Measurements from ENCODE around the gene COL23A1.

Gene COL23A1

GRCh38 chr5:178564397-178564796 is 25.8 kb downstream of the COL23A1 start:
- Histone ChIP-seq H3K27me3 (replicated peaks; ENCODE audit: insufficient read depth, low read length) (peaks cover 34% of the 10 kb centered on the region), H4K20me1 (ENCODE audit: insufficient read depth, low read length) (no peaks in the 10 kb centered on the region), H3K36me3 (replicated peaks; ENCODE audit: insufficient read depth, low read length) (no peaks in the 10 kb centered on the region), H3K79me2 (ENCODE audit: low read length) (no peaks in the 10 kb centered on the region), H3F3A (ENCODE audit: insufficient read depth, low read length) (no peaks in the 10 kb centered on the region), H3K4me1 (ENCODE audit: low read length) (no peaks in the 10 kb centered on the region), H2AFZ (ENCODE audit: low read length) (no peak overlapping the region), H3K4me2 (ENCODE audit: low read depth, low read length) (no peak overlapping the region), H3K9me2 (replicated peaks; ENCODE audit: insufficient read depth, low read length) (no peaks in the 10 kb centered on the region), H3K4me3 (ENCODE audit: low read length) (no peak overlapping the region), H3K27ac (ENCODE audit: low read length) (no peak overlapping the region), H3K9me3 (replicated peaks; ENCODE audit: insufficient read depth, low read length) (no peaks in the 10 kb centered on the region), H3K9ac (ENCODE audit: low read length) (no peak overlapping the region)
- no peak for DNase-seq
- TF ChIP-seq EZH2phosphoT487 (IDR thresholded peaks at IDR 0.05; ENCODE audit: low read length) = no peak
- no peak for TF ChIP-seq CTCF (IDR thresholded peaks at IDR 0.05; ENCODE audit: low read length)
- no peak for TF ChIP-seq EZH2 (optimal IDR thresholded peaks at IDR 0.05; ENCODE audit: low read depth, low read length)

- Histone ChIP-seq H3K79me2 (ENCODE audit: low read length) (no peaks in the 10 kb centered on the region), H3F3A (ENCODE audit: insufficient read depth, low read length) (no peaks in the 10 kb centered on the region), H3K4me3 (ENCODE audit: low read length) (no peak overlapping the region), H4K20me1 (ENCODE audit: insufficient read depth, low read length) (no peaks in the 10 kb centered on the region), H2AFZ (ENCODE audit: low read length) (no peak overlapping the region), H3K27me3 (replicated peaks; ENCODE audit: insufficient read depth, low read length) (peaks cover 38% of the 10 kb centered on the region), H3K27ac (ENCODE audit: low read length) (no peak overlapping the region), H3K4me2 (ENCODE audit: low read depth, low read length) (no peak overlapping the region), H3K4me1 (ENCODE audit: low read length) (no peaks in the 10 kb centered on the region), H3K36me3 (replicated peaks; ENCODE audit: insufficient read depth, low read length) (no peaks in the 10 kb centered on the region), H3K9me2 (replicated peaks; ENCODE audit: insufficient read depth, low read length) (no peaks in the 10 kb centered on the region), H3K9me3 (replicated peaks; ENCODE audit: insufficient read depth, low read length) (no peaks in the 10 kb centered on the region), H3K9ac (ENCODE audit: low read length) (no peak overlapping the region)
- no peak for DNase-seq
- no peak for TF ChIP-seq EZH2phosphoT487 (IDR thresholded peaks at IDR 0.05; ENCODE audit: low read length)
- no peak for TF ChIP-seq EZH2 (optimal IDR thresholded peaks at IDR 0.05; ENCODE audit: low read depth, low read length)
- TF ChIP-seq CTCF (IDR thresholded peaks at IDR 0.05; ENCODE audit: low read length) = no peak
These were observed 26.6 kb downstream of the COL23A1 start for GRCh38 chr5:178563621-178564020.

- no peak for DNase-seq
- peaks cover 50% of the 10 kb centered on the region for H3K27me3 ChIP-seq (replicated peaks; ENCODE audit: insufficient read depth, low read length)
- H4K20me1 ChIP-seq (ENCODE audit: insufficient read depth, low read length) = no peaks in the 10 kb centered on the region
- no peaks in the 10 kb centered on the region for H3K4me1 ChIP-seq (ENCODE audit: low read length)
- H3K9me3 ChIP-seq (replicated peaks; ENCODE audit: insufficient read depth, low read length) = no peaks in the 10 kb centered on the region
- no peak for TF ChIP-seq CTCF (IDR thresholded peaks at IDR 0.05; ENCODE audit: low read length)
- TF ChIP-seq EZH2 (optimal IDR thresholded peaks at IDR 0.05; ENCODE audit: low read depth, low read length) = no peak
- TF ChIP-seq EZH2phosphoT487 (IDR thresholded peaks at IDR 0.05; ENCODE audit: low read length) = no peak
- H3K9ac ChIP-seq (ENCODE audit: low read length) = no peak overlapping the region
- H3K27ac ChIP-seq (ENCODE audit: low read length) = no peak overlapping the region
- H3K9me2 ChIP-seq (replicated peaks; ENCODE audit: insufficient read depth, low read length) = no peaks in the 10 kb centered on the region
- H3K4me2 ChIP-seq (ENCODE audit: low read depth, low read length) = no peak overlapping the region
- no peaks in the 10 kb centered on the region for H3F3A ChIP-seq (ENCODE audit: insufficient read depth, low read length)
- no peak overlapping the region for H2AFZ ChIP-seq (ENCODE audit: low read length)
- H3K79me2 ChIP-seq (ENCODE audit: low read length) = no peaks in the 10 kb centered on the region
- H3K4me3 ChIP-seq (ENCODE audit: low read length) = no peak overlapping the region
- H3K36me3 ChIP-seq (replicated peaks; ENCODE audit: insufficient read depth, low read length) = no peaks in the 10 kb centered on the region
These were observed 28.4 kb downstream of the COL23A1 start for GRCh38 chr5:178561746-178562264.

All from MM.1S (cell line).